GM10248 (cell line): ENCODE data around the gene SLC45A3.
A peak's percentile ranks its signal among the peaks of the same experiment; 100 is the strongest.

ENCODE experiments used
- CTCF ChIA-PET: fragments of 300-600 bp; sonication (Branson Sonifier 250); formaldehyde crosslinking; extraction: SDS; loops from one replicate; lab custom pipeline; 2021; ENCODE audit warnings: antibody characterized with exemption; lab: Yijun Ruan, JAX
- POLR2A ChIA-PET: fragments of 350-650 bp; sonication (Branson Sonifier 250); formaldehyde crosslinking; extraction: SDS; loops from one replicate; lab custom pipeline; 2020; ENCODE audit warnings: antibody characterized with exemption; lab: Yijun Ruan, JAX
- DNase-seq: peaks from one replicate; pipeline ENCODE4 v3.0.0; 2012; ENCODE audit errors: extremely low spot score
- TF ChIP-seq, protein P1 (sequence below): IDR thresholded peaks from 2 replicates; pipeline ENCODE4 v1.5.1; 2012; ENCODE audit warnings: mild to moderate bottlenecking, low read depth; ENCODE audit errors: extremely low read depth, missing control alignments, control extremely low read depth

SLC45A3 gene

DNA sequence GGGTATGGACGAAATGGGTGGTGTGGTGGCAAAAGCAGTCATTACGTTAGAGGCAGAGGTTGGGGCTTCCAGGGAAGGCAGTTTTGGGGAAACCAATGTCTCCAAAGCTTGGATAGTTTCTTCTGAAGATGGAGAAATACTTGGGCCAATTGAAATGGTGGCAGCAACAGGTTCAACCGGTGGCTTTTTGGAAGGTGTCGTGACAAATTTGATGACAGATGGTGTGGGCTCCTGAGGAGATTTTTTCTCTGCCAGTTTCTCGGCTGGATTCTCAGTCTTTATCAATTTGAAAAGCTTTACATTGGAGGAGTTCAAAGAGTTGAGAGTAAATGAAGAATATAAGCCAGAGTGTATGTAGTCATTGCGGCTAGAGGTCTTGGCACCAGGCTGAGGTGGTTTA lies 60.0 kb downstream of the SLC45A3 start:
- CTCF ChIA-PET = interaction anchor here (0.8 to 2.2 kb wide), 3 partner anchors 11 to 28 kb away, joined by 3 to 12 read pairs (median 4); partner anchors contain the start of gene ELK4
- DNase-seq = no peak
- TF ChIP-seq, protein P1, sequence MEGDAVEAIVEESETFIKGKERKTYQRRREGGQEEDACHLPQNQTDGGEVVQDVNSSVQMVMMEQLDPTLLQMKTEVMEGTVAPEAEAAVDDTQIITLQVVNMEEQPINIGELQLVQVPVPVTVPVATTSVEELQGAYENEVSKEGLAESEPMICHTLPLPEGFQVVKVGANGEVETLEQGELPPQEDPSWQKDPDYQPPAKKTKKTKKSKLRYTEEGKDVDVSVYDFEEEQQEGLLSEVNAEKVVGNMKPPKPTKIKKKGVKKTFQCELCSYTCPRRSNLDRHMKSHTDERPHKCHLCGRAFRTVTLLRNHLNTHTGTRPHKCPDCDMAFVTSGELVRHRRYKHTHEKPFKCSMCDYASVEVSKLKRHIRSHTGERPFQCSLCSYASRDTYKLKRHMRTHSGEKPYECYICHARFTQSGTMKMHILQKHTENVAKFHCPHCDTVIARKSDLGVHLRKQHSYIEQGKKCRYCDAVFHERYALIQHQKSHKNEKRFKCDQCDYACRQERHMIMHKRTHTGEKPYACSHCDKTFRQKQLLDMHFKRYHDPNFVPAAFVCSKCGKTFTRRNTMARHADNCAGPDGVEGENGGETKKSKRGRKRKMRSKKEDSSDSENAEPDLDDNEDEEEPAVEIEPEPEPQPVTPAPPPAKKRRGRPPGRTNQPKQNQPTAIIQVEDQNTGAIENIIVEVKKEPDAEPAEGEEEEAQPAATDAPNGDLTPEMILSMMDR = no peak
- POLR2A ChIA-PET = no interaction called here

DNA sequence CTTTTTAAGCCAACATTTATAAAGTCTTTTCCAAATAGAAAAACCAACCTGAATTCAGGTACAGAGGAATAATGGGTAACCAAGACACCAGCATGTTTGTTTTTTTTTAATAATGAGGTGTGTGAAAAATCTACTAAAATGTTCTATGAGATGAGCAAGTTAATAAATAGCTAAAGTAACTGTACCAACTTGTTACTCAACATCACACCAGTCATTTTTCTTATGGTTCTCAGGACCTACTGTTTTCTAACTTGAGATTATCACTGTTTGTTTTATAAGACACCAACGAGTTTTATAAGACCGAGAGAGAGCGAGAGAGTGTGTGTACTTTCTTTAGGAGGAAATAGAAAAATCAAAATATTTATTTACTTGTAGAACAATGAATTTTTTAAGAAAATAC lies 60.9 kb downstream of the SLC45A3 start:
- TF ChIP-seq, protein P1 = no peak
- DNase-seq = no peak
- CTCF ChIA-PET = interaction anchor here (1.1 kb wide), 1 partner anchor 13 kb away, joined by 4 read pairs; the partner anchor contains the start of gene ELK4
- POLR2A ChIA-PET = no interaction called here

DNA sequence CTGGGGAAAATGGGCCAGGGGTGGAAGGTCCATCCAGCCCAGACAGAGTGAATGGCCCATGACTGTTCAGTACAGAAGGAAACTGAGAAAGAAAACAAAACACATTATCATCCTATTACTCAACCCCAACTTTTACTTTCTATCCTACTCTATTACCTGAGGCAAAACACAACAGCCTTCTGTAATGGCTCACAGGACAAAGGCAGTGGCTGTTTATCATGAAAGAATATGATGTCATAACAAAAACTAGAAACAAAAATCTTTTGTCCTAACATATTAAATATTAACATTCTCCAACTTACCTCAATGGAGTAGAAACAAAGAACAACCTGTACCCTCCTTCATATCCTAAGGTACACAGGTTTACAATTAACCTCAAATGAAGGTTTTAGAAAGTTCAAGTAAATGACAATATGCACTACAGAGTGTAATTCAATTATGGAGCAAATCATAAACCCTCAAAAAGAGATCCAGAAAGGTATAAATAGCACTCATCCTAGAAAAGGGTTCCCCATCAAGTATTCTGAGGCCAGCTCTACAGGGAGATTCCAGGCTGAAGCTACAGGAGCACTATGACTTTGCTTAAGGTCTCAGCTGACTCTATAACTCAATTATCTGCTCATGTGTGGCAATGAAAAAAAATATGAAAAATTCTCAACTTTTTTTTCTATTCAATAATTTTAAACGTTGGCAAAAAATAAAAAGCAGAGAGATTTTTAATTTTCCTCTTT lies 63.6 kb downstream of the SLC45A3 start:
- DNase-seq = peak; percentile 36
- ChIA-PET CTCF (interaction anchor here (0.9 to 1.8 kb wide), 3 partner anchors 13 to 42 kb away, joined by 3 to 13 read pairs (median 6); no protein-coding TSS in a partner anchor), POLR2A (no interaction called here)
- TF ChIP-seq, protein P1 = no peak

DNA sequence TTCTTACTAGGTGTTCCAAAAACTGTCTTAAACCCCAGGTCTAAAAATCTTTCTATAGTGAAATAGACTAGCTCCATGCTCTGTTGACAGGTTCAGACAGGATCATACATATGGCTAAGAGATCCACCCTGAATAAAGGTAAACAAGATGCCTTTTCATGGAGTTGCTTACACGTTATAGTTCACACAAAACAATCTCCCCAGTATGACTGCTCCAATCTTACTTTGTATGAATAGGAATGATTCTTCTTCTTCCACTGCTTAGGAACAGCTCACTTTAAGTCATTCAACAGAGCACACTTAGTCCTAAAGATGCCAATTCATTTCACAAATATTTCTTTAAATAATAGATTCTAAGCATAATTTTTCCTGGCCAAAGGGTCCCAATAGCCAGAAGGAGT lies 64.5 kb downstream of the SLC45A3 start:
- POLR2A ChIA-PET = no interaction called here
- CTCF ChIA-PET = interaction anchor here (1.4 to 1.8 kb wide), 2 partner anchors 24 to 43 kb away, joined by 6 to 13 read pairs; no protein-coding TSS in a partner anchor
- TF ChIP-seq, protein P1 = no peak
- no peak for DNase-seq

DNA sequence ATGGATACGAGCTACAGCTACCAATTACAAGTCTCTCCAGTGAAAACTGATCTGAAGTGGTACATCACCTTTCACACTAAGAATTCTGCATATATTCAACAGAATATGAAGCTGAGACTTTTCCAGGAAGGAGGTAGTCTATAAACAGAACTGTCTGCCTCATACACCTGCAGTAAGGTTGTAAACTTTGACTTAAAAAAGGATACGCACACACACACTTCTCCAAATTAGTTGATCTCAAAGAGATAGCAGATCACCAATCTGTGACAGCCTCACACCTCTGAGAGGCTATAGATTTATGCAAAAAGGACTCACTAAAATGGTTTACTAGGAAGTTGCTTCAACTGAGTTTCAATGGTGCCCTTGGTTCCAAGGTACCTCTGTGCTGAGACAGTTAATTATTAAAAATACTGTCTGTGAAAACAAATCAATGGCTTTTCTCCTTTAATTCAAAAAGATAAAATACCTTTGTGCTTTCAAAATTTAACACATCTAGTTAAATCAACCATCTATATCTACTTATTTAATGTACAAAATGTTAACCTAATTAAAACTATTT lies 66.4 kb downstream of the SLC45A3 start:
- no peak for DNase-seq
- POLR2A ChIA-PET = interaction anchor here (0.5 kb wide), 1 partner anchor 252 kb away, joined by 7 read pairs; no protein-coding TSS in a partner anchor
- CTCF ChIA-PET = interaction anchor here (0.9 to 3.2 kb wide), 4 partner anchors 9 to 22 kb away, joined by 3 to 19 read pairs (median 10); partner anchors contain the start of gene ELK4
- TF ChIP-seq, protein P1 = no peak

DNA sequence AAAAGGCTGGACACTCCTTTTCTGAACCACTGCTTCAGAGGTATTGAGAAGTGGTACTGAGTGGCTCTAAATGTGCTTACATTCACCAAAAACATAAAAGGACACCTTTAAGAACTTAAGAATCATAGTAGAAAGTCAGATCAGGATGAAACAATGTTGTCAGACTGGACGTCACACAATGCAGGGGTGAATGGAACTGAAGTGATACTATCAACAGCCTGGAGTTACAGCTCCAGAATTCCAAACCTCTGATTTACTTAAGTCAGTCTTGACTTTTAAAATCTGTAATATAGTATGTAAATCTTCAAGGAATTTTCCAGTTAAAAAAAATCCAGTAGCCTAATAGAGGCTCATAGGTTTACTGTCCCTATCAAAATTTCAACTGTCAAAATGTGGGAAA lies 67.8 kb downstream of the SLC45A3 start:
- no peak for DNase-seq
- ChIA-PET CTCF (interaction anchor here (0.9 to 3.2 kb wide), 4 partner anchors 12 to 46 kb away, joined by 3 to 19 read pairs (median 10); partner anchors contain the start of gene ELK4), POLR2A (no interaction called here)
- TF ChIP-seq, protein P1 = no peak
